H1 (cell line): ENCODE results near the gene RFX2. TPM values are rescaled to one million over a fixed set of nuclear protein-coding genes. Genes with fewer than 3 reads are reported as not detected.

Experiments
- CTCF ChIA-PET: fragments of 300-600 bp; sonication (Branson Sonifier 250); formaldehyde crosslinking; loops from one replicate; lab custom pipeline; 2021; ENCODE audit not compliant: partially characterized antibody; lab: Charles Lee
- POLR2A ChIA-PET: fragments of 300-600 bp; sonication (Branson Sonifier 250); formaldehyde crosslinking; loops from one replicate; lab custom pipeline; 2021; ENCODE audit warnings: inconsistent platforms; ENCODE audit not compliant: partially characterized antibody; lab: Charles Lee
- DNase-seq, 2 experiments: peaks; one replicate each; pipeline versions ENCODE4 v3.0.0 to v3.0.0-alpha.2; 2010 to 2022; ENCODE audit warnings: low spot score in 2 of 2, low read depth in 1 of 2, mixed read lengths in 1 of 2
- FAIRE-seq: peaks from 2 replicates; lab custom pipeline; 2011; peaks lifted over from hg19 to GRCh38; lab: Jason Lieb, UNC
- H2AFZ ChIP-seq: 2 replicates; pipeline ENCODE4 v1.8.1; 2012; ENCODE audit warnings: low read length, inconsistent platforms
- H2AK5ac ChIP-seq: 2 replicates; pipeline ENCODE4 v1.6.1; 2013; ENCODE audit warnings: low read depth, low read length
- H2BK120ac ChIP-seq: replicated peaks from 2 replicates; pipeline ENCODE3; 2013; ENCODE audit warnings: low read depth, low read length, inconsistent platforms
- H2BK12ac ChIP-seq: 2 replicates; pipeline ENCODE4 v1.6.1; 2013; ENCODE audit warnings: low read depth, low read length
- H2BK15ac ChIP-seq: 2 replicates; pipeline ENCODE4 v1.6.1; 2013; ENCODE audit warnings: low read length
- H2BK20ac ChIP-seq: 2 replicates; pipeline ENCODE4 v1.6.1; 2013; ENCODE audit warnings: low read length
- H2BK5ac ChIP-seq: 2 replicates; pipeline ENCODE4 v1.6.1; 2013; ENCODE audit warnings: low read depth, low read length
- H3K14ac ChIP-seq: 2 replicates; pipeline ENCODE4 v1.6.1; 2013; ENCODE audit warnings: inconsistent platforms; ENCODE audit not compliant: insufficient read length
- H3K18ac ChIP-seq: 2 replicates; pipeline ENCODE4 v1.6.1; 2013; ENCODE audit warnings: low read length; ENCODE audit errors: extremely low read depth
- H3K23ac ChIP-seq: 2 replicates; pipeline ENCODE4 v1.6.1; 2013; ENCODE audit warnings: inconsistent platforms; ENCODE audit not compliant: insufficient read length
- H3K23me2 ChIP-seq: 2 replicates; pipeline ENCODE4 v1.6.1; 2013; ENCODE audit warnings: low read depth, low read length
- H3K27ac ChIP-seq: 2 replicates; pipeline ENCODE4 v1.6.1; 2011; ENCODE audit warnings: low read depth, low read length, inconsistent platforms
- H3K27me3 ChIP-seq, 4 experiments: replicated peaks in 1 of 4; 1 replicate in 1 of 4; 2 replicates in 3 of 4; pipeline versions ENCODE4 v1.6.1 to v1.8.1; 2011 to 2013; ENCODE audit warnings: low read length in 3 of 4, mild to moderate bottlenecking in 3 of 4, inconsistent platforms in 2 of 4, mixed read lengths in 2 of 4, moderate library complexity in 1 of 4; ENCODE audit not compliant: control insufficient read depth in 3 of 4, insufficient read depth in 3 of 4; ENCODE audit errors: extremely low read depth in 1 of 4
- H3K36me3 ChIP-seq, 4 experiments: 2 replicates each; pipeline versions ENCODE4 v1.6.1 to v1.8.1; 2011 to 2013; ENCODE audit warnings: mild to moderate bottlenecking in 4 of 4, low read length in 3 of 4, moderate library complexity in 2 of 4, control low read depth in 1 of 4, inconsistent platforms in 1 of 4; ENCODE audit not compliant: insufficient read depth in 4 of 4, control insufficient read depth in 2 of 4
- H3K4ac ChIP-seq: replicated peaks from 2 replicates; pipeline ENCODE3; 2013; ENCODE audit warnings: low read length, low read depth, mixed read lengths, inconsistent platforms; ENCODE audit not compliant: insufficient read length
- H3K4me1 ChIP-seq, 4 experiments: replicated peaks in 1 of 4; 1 replicate in 1 of 4; 2 replicates in 3 of 4; pipeline versions ENCODE4 v1.6.1 to v1.8.1; 2011 to 2013; ENCODE audit warnings: low read length in 3 of 4, inconsistent platforms in 2 of 4, mixed read lengths in 1 of 4; ENCODE audit not compliant: insufficient read depth in 4 of 4, control insufficient read depth in 3 of 4
- H3K4me2 ChIP-seq, 2 experiments: 2 replicates each; pipeline versions ENCODE4 v1.6.1 to v1.8.1; 2011 to 2013; ENCODE audit warnings: low read depth in 2 of 2, low read length in 2 of 2, control low read depth in 1 of 2, inconsistent platforms in 1 of 2, mild to moderate bottlenecking in 1 of 2; ENCODE audit not compliant: insufficient read depth in 1 of 2
- H3K4me3 ChIP-seq, 4 experiments: fragments of 200-600, 300-600 bp in 1 of 4; sonication (generic), shearing (Covaris generic), sonication (Bioruptor Twin) in 1 of 4; 2 replicates each; pipeline versions ENCODE4 v1.5.1 to v1.8.1; 2011 to 2016; ENCODE audit warnings: low read length in 4 of 4, low read depth in 3 of 4, control low read depth in 2 of 4, inconsistent platforms in 2 of 4, mild to moderate bottlenecking in 2 of 4, mixed read lengths in 1 of 4, moderate library complexity in 1 of 4; ENCODE audit not compliant: insufficient read depth in 2 of 4; ENCODE audit errors: extremely low read depth in 1 of 4
- H3K56ac ChIP-seq: replicated peaks from 2 replicates; pipeline ENCODE3; 2013; ENCODE audit warnings: low read depth, mild to moderate bottlenecking, mixed read lengths, low read length, inconsistent platforms; ENCODE audit not compliant: insufficient read length
- H3K79me1 ChIP-seq: 2 replicates; pipeline ENCODE4 v1.6.1; 2013; ENCODE audit warnings: low read depth, low read length, control low read depth
- H3K79me2 ChIP-seq, 2 experiments: 2 replicates each; pipeline versions ENCODE4 v1.6.1 to v1.8.1; 2012 to 2013; ENCODE audit warnings: low read length in 2 of 2, mild to moderate bottlenecking in 2 of 2, inconsistent platforms in 1 of 2; ENCODE audit not compliant: insufficient read depth in 2 of 2, control insufficient read depth in 1 of 2
- H3K9ac ChIP-seq, 4 experiments: replicated peaks in 1 of 4; 1 replicate in 1 of 4; 2 replicates in 3 of 4; pipeline versions ENCODE4 v1.6.1 to v1.8.1; 2011 to 2013; ENCODE audit warnings: low read depth in 3 of 4, low read length in 3 of 4, control low read depth in 2 of 4, mild to moderate bottlenecking in 2 of 4, moderate library complexity in 2 of 4, inconsistent platforms in 1 of 4; ENCODE audit errors: extremely low read depth in 1 of 4
- H3K9me3 ChIP-seq, 2 experiments: 2 replicates each; pipeline versions ENCODE4 v1.6.1 to v1.8.1; 2012 to 2013; ENCODE audit warnings: mild to moderate bottlenecking in 2 of 2, moderate library complexity in 2 of 2, control low read depth in 1 of 2, inconsistent platforms in 1 of 2, low read depth in 1 of 2, low read length in 1 of 2, mixed read lengths in 1 of 2; ENCODE audit not compliant: insufficient read depth in 2 of 2
- H4K20me1 ChIP-seq, 2 experiments: replicated peaks in 1 of 2; 2 replicates each; pipeline versions ENCODE3 to v1.8.1; 2011 to 2013; ENCODE audit warnings: inconsistent platforms in 2 of 2, low read length in 2 of 2, mild to moderate bottlenecking in 1 of 2; ENCODE audit not compliant: insufficient read depth in 2 of 2, control insufficient read depth in 1 of 2
- H4K5ac ChIP-seq: 2 replicates; pipeline ENCODE4 v1.6.1; 2013; ENCODE audit warnings: low read length, low read depth, mixed read lengths, inconsistent platforms; ENCODE audit not compliant: insufficient read length
- H4K8ac ChIP-seq: 2 replicates; pipeline ENCODE4 v1.8.0; 2013; ENCODE audit warnings: mild to moderate bottlenecking, moderate library complexity, low read length, inconsistent platforms; ENCODE audit not compliant: insufficient read depth; ENCODE audit errors: extremely low read depth
- H4K91ac ChIP-seq: replicated peaks from 2 replicates; pipeline ENCODE3; 2013; ENCODE audit warnings: low read length, mixed read lengths, inconsistent platforms; ENCODE audit not compliant: insufficient read length
- BCL11A ChIP-seq, 2 experiments: IDR thresholded peaks; one replicate each; pipeline ENCODE4 v1.6.1; 2011; ENCODE audit warnings: low read depth in 2 of 2, low read length in 2 of 2, mild to moderate bottlenecking in 2 of 2
- CEBPB ChIP-seq: IDR thresholded peaks from 2 replicates; pipeline ENCODE4 v1.6.1; 2012; ENCODE audit warnings: low read depth, low read length
- HDAC6 ChIP-seq: IDR thresholded peaks from one replicate; pipeline ENCODE4 v1.7.1; 2012; ENCODE audit warnings: low read depth, mild to moderate bottlenecking, inconsistent platforms, low read length, moderate library complexity
- WGBS, 2 experiments: shearing (Covaris generic) in 1 of 2; methylation state at CpG; one replicate each; pipeline versions ENCODE4 v1.1.6 to v1.1.7; 2013 to 2015; ENCODE audit warnings: low lambda C conversion rate in 2 of 2, mixed read lengths in 2 of 2, inconsistent platforms in 1 of 2, low coverage in 1 of 2, missing lambda C conversion rate in 1 of 2; ENCODE audit not compliant: insufficient replicate concordance in 2 of 2, insufficient coverage in 1 of 2, insufficient read length in 1 of 2; ENCODE audit errors: extremely low coverage in 1 of 2, missing lambda C conversion rate in 1 of 2; 5-methylcytosine and 5-hydroxymethylcytosine counted together
- polyA plus RNA-seq, 7 experiments: library from polyadenylated mRNA; depleted of rRNA in 3 of 7; stranded (reverse) in 5 of 7; unstranded in 2 of 7; fragments of >200 nt in 5 of 7; fragments of 200-250 nt in 2 of 7; gene quantifications; 1 replicate in 5 of 7; 2 replicates in 1 of 7; 4 replicates in 1 of 7; pipeline versions ENCODE4 v1.2.1 to v1.2.3, GENCODE V29; 2011 to 2013; ENCODE audit warnings: missing spikeins in 2 of 7, mixed read lengths in 2 of 7
- total RNA-seq: library from RNA; stranded (reverse); fragmentation: NEBNext Ultra II Directional; extraction: Animal tissue kit (Norgen Biotek cat#: 25700); gene quantifications from 2 replicates; pipeline ENCODE4 v1.2.1, GENCODE V29; 2021

Gene RFX2
- total and polyA plus RNA-seq, 2 of the 8 experiments (the other 6 are each of a cell fraction or from before 2014, with no cell fraction given) = 4.8 to 5.3 TPM

- Histone ChIP-seq H3K4me1 (peaks cover 0 to 6% (median 0%) of the 10 kb centered on the region in 4 experiments; a peak in 2 of 7 replicates), H3K79me1 (no peaks in the 10 kb centered on the region), H3K27ac (no peak overlapping the region), H3K27me3 (peaks cover 0 to 4% (median 0%) of the 10 kb centered on the region in 4 experiments; a peak in 4 of 7 replicates), H3K18ac (no peak overlapping the region), H3K79me2 (no peaks in the 10 kb centered on the region), H2AFZ (peak overlapping the region; percentile 45; the same call in 1 of the 2 replicates), H4K5ac (no peak overlapping the region), H4K91ac (no peak overlapping the region), H3K9ac (no peak overlapping the region; a peak in 1 of 7 replicates), H4K8ac (peak overlapping the region; percentile 92; the same call in 1 of the 2 replicates), H3K4me3 (no peak overlapping the region; a peak in 2 of 8 replicates), H2BK20ac (no peak overlapping the region), H4K20me1 (no peaks in the 10 kb centered on the region), H3K56ac (no peak overlapping the region), H3K14ac (no peak overlapping the region)
- DNase-seq = no peak
- TF ChIP-seq BCL11A (IDR thresholded peaks at IDR 0.05; ENCODE audit: low read depth in 2 of 2, low read length in 2 of 2) = no peak
- TF ChIP-seq HDAC6 = no peak
- no peak for TF ChIP-seq CEBPB
- TF ChIP-seq, all 59 proteins: peak for 0
- ChIA-PET CTCF (interaction anchor here (0.6 to 11.7 kb wide), 47 partner anchors 10 to 1049 kb away, joined by 3 to 306 read pairs (median 4); partner anchors contain the start of genes DUS3L and NRTN), POLR2A (interaction anchor here (1.0 to 1.9 kb wide), 10 partner anchors 9 to 331 kb away, joined by 3 to 6 read pairs (median 4); partner anchors contain the start of gene RANBP3)
- H3K4ac ChIP-seq = no peak overlapping the region
- H2BK12ac ChIP-seq = no peak overlapping the region
- H3K9me3 ChIP-seq = no peaks in the 10 kb centered on the region
- H3K36me3 ChIP-seq = no peaks in the 10 kb centered on the region
- FAIRE-seq = no peak
- H3K4me2 ChIP-seq = no peak overlapping the region
- 56% methylated on average over 14 of the region's 16 CpGs; no CpG with 5 or more reads in 1 of the 2 experiments for WGBS, 2 experiments
- no peak overlapping the region for H2BK15ac ChIP-seq
- H2BK120ac ChIP-seq = no peak overlapping the region
- no peaks in the 10 kb centered on the region for H3K23me2 ChIP-seq
- H3K23ac ChIP-seq = no peak overlapping the region
- H2BK5ac ChIP-seq = no peak overlapping the region
- H2AK5ac ChIP-seq = no peak overlapping the region
These were observed 87.7 kb downstream of the RFX2 start for GRCh38 chr19:6022570-6023064.
